Muscle of back (tissue), 11 donors: ENCODE data around the gene SLC24A4. TPM values are rescaled to one million over a fixed set of nuclear protein-coding genes. Genes with fewer than 3 reads are reported as not detected.

Experiments used
- DNase-seq, 3 donors: peaks; one replicate each; pipeline versions ENCODE4 v3.0.0 to v3.0.0-alpha.2; 2013
- polyA plus RNA-seq, 10 donors: library from polyadenylated mRNA; unstranded; fragments of 120-200 nt; gene quantifications; one replicate each; pipeline ENCODE4 v1.2.1, GENCODE V29; 2013; ENCODE audit not compliant: insufficient read length in 10 of 10

The SLC24A4 gene
- polyA plus RNA-seq, 10 donors, result 1.1 to 7.4 (median 2.7) TPM

GRCh38 chr14:92516344-92516965, 193.5 kb downstream of the SLC24A4 start:
- no peak for DNase-seq

- DNase-seq, result no peak
Observed at GRCh38 chr14:92516966-92517506, 194.1 kb downstream of the SLC24A4 start.

- no peak for DNase-seq
Observed at GRCh38 chr14:92517761-92518160, 194.8 kb downstream of the SLC24A4 start.

GRCh38 chr14:92519246-92520101, 196.5 kb downstream of the SLC24A4 start:
- DNase-seq, result no peak

GRCh38 chr14:92520102-92521057, 197.4 kb downstream of the SLC24A4 start:
- no peak for DNase-seq

GRCh38 chr14:92521058-92521415, 198.1 kb downstream of the SLC24A4 start:
- DNase-seq, result no peak

- no peak for DNase-seq
Observed at GRCh38 chr14:92523752-92524151, 200.8 kb downstream of the SLC24A4 start.

- no peak for DNase-seq
Observed at GRCh38 chr14:92524602-92525185, 201.7 kb downstream of the SLC24A4 start.

- no peak for DNase-seq
Observed at GRCh38 chr14:92525322-92526095, 202.5 kb downstream of the SLC24A4 start.

GRCh38 chr14:92527721-92528120, 204.8 kb downstream of the SLC24A4 start:
- no peak for DNase-seq

- DNase-seq, result no peak
Observed at GRCh38 chr14:92528486-92529100, 205.6 kb downstream of the SLC24A4 start.

GRCh38 chr14:92529903-92530302, 206.9 kb downstream of the SLC24A4 start:
- DNase-seq, result no peak

- no peak for DNase-seq
Observed at GRCh38 chr14:92531106-92531873, 208.3 kb downstream of the SLC24A4 start.

GRCh38 chr14:92532490-92533163, 209.7 kb downstream of the SLC24A4 start:
- no peak for DNase-seq

GRCh38 chr14:92534932-92535643, 212.1 kb downstream of the SLC24A4 start:
- no peak for DNase-seq

GRCh38 chr14:92536231-92536630, 213.3 kb downstream of the SLC24A4 start:
- peak in 1 of 3 donors; percentile 63 for DNase-seq

- no peak for DNase-seq
Observed at GRCh38 chr14:92538412-92538985, 215.5 kb downstream of the SLC24A4 start.

- no peak for DNase-seq
Observed at GRCh38 chr14:92539419-92539818, 216.5 kb downstream of the SLC24A4 start.
